Cerebellar nuclear complex (tissue), 1 donor: ENCODE data around the gene HIRA.
"Not testable (repeated sequence)": the region's sequence is repeated elsewhere in the genome, so short reads cannot be mapped to it uniquely, and the experiment has no call there.

ENCODE experiments used
- DNase-seq, 2 experiments: peaks; one replicate each; lab custom pipeline; 2025; lab: John Stamatoyannopoulos, UW

Gene HIRA

GRCh38 chr22:19330205-19330604, 101.3 kb downstream of the HIRA start:
- DNase-seq, result not testable (repeated sequence)

- no peak for DNase-seq
Measured at GRCh38 chr22:19329454-19329853, 102.1 kb downstream of the HIRA start.

- no peak for DNase-seq
Measured at GRCh38 chr22:19325296-19325948, 106.1 kb downstream of the HIRA start.

GRCh38 chr22:19323420-19323819, 108.1 kb downstream of the HIRA start:
- DNase-seq, result not testable (repeated sequence)

GRCh38 chr22:19321757-19322156, 109.8 kb downstream of the HIRA start:
- no peak for DNase-seq

GRCh38 chr22:19320136-19320535, 111.4 kb downstream of the HIRA start:
- not testable (repeated sequence) for DNase-seq

- no peak for DNase-seq
Measured at GRCh38 chr22:19319281-19319680, 112.3 kb downstream of the HIRA start.

- DNase-seq, result no peak
Measured at GRCh38 chr22:19317865-19318264, 113.7 kb downstream of the HIRA start.

GRCh38 chr22:19307872-19308271, 123.7 kb downstream of the HIRA start:
- DNase-seq, result no peak

- not testable (repeated sequence) for DNase-seq
Measured at GRCh38 chr22:19306535-19306934, 125.0 kb downstream of the HIRA start.

- no peak for DNase-seq
Measured at GRCh38 chr22:19304547-19304946, 127.0 kb downstream of the HIRA start.

- DNase-seq, result no peak
Measured at GRCh38 chr22:19303785-19304184, 127.7 kb downstream of the HIRA start.

- DNase-seq, result no peak
Measured at GRCh38 chr22:19295733-19296132, 135.8 kb downstream of the HIRA start.

- no peak for DNase-seq
Measured at GRCh38 chr22:19292458-19293230, 138.9 kb downstream of the HIRA start.

GRCh38 chr22:19291580-19292457, 139.7 kb downstream of the HIRA start, which contains the start of gene CLTCL1:
Gene CLTCL1 (minus strand): TSS chr22:19291719. CDS start chr22:19291641, 78 bp downstream.
- DNase-seq, result no peak

GRCh38 chr22:19291218-19291579, 140.3 kb downstream of the HIRA start:
- DNase-seq, result no peak

- DNase-seq, result no peak
Measured at GRCh38 chr22:19290400-19291217, 140.9 kb downstream of the HIRA start.

GRCh38 chr22:19289475-19290161, 141.9 kb downstream of the HIRA start:
- no peak for DNase-seq

GRCh38 chr22:19287889-19288288, 143.6 kb downstream of the HIRA start:
- no peak for DNase-seq

GRCh38 chr22:19287076-19287707, 144.3 kb downstream of the HIRA start:
- DNase-seq, result no peak
